SU-DHL-6 (cell line): ENCODE data around the gene LCP2.

Experiments used
- CTCF ChIP-seq: fragments of 200-600 bp; sonication (generic); IDR thresholded peaks from one replicate; pipeline ENCODE4 v1.5.1; 2017; ENCODE audit warnings: antibody characterized with exemption, mild to moderate bottlenecking, low read length, moderate library complexity; ENCODE audit not compliant: insufficient read depth, poor library complexity, severe bottlenecking
- EZH2phosphoT487 ChIP-seq: fragments of 200-600 bp; sonication (generic), shearing (Covaris generic); conservative IDR thresholded peaks from 2 replicates; pipeline ENCODE4 v1.6.1; 2018; ENCODE audit warnings: mild to moderate bottlenecking, antibody characterized with exemption, low read length, moderate library complexity, mixed read lengths

GRCh38 chr5:170332058-170332457 lies 34.5 kb upstream of the LCP2 start:
- TF ChIP-seq CTCF (no peak), EZH2phosphoT487 (no peak)
